ENCODE results near the gene ASCC1.
"Not testable (repeated sequence)": the region's sequence is repeated elsewhere in the genome, so short reads cannot be mapped to it uniquely, and the experiment has no call there.

The ASCC1 gene

GRCh38 chr10:72215611-72216549 lies at the start of gene ASCC1, which contains the start of gene ANAPC16:
Gene ASCC1, minus strand, starts transcription at chr10:72216276. Its CDS starts 2,978 bp downstream, at chr10:72213298.
Gene ANAPC16, plus strand, starts transcription at chr10:72216012. Its CDS starts 7,903 bp downstream, at chr10:72223915.
- peak; percentile 97 for DNase-seq

GRCh38 chr10:72265508-72265907 lies 49.4 kb upstream of the ASCC1 start:
- DNase-seq = no peak

GRCh38 chr10:72264536-72264935 lies 48.5 kb upstream of the ASCC1 start:
- DNase-seq = no peak

- DNase-seq = no peak
These were observed 47.7 kb upstream of the ASCC1 start for GRCh38 chr10:72263613-72264241.

GRCh38 chr10:72261784-72262404 lies 45.8 kb upstream of the ASCC1 start:
- no peak for DNase-seq

GRCh38 chr10:72260976-72261783 lies 45.1 kb upstream of the ASCC1 start:
- peak; percentile 79 for DNase-seq

- no peak for DNase-seq
These were observed 44.3 kb upstream of the ASCC1 start for GRCh38 chr10:72260239-72260975.

GRCh38 chr10:72259491-72260238 lies 43.6 kb upstream of the ASCC1 start:
- DNase-seq = peak; percentile 35

GRCh38 chr10:72258617-72259016 lies 42.5 kb upstream of the ASCC1 start:
- no peak for DNase-seq

- DNase-seq = no peak
These were observed 41.2 kb upstream of the ASCC1 start for GRCh38 chr10:72257051-72257892.

GRCh38 chr10:72255977-72256729 lies 40.1 kb upstream of the ASCC1 start:
- DNase-seq = no peak

GRCh38 chr10:72254813-72255568 lies 38.9 kb upstream of the ASCC1 start:
- DNase-seq = no peak

- no peak for DNase-seq
These were observed 37.5 kb upstream of the ASCC1 start for GRCh38 chr10:72253578-72253977.

- no peak for DNase-seq
These were observed 36.9 kb upstream of the ASCC1 start for GRCh38 chr10:72252972-72253371.

GRCh38 chr10:72251635-72252034 lies 35.6 kb upstream of the ASCC1 start:
- DNase-seq = no peak

- no peak for DNase-seq
These were observed 34.6 kb upstream of the ASCC1 start for GRCh38 chr10:72250666-72251065.

GRCh38 chr10:72249176-72249862 lies 33.2 kb upstream of the ASCC1 start:
- not testable (repeated sequence) for DNase-seq

Data from activated CD4-positive, CD25-positive, alpha-beta regulatory T cell treated with anti-CD3 and anti-CD28 coated beads, Interleukin-2, amount 50 U/mL, for 72 hours (primary cell).